Kidney epithelial cell (primary cell): ENCODE data around the gene NAT14. TPM values are rescaled to one million over a fixed set of nuclear protein-coding genes. Genes with fewer than 3 reads are reported as not detected.
A peak's percentile ranks its signal among the peaks of the same experiment; 100 is the strongest.

Experiments
- DNase-seq: peaks from one replicate; pipeline ENCODE4 v3.0.0-alpha.2; 2010; ENCODE audit warnings: low read depth
- H3K27me3 ChIP-seq: 2 replicates; pipeline ENCODE4 v1.6.0; 2011; ENCODE audit warnings: low read length; ENCODE audit not compliant: control insufficient read depth, insufficient read depth
- H3K36me3 ChIP-seq: 2 replicates; pipeline ENCODE4 v1.5.1; 2011; ENCODE audit warnings: low read length; ENCODE audit not compliant: control insufficient read depth, insufficient read depth
- H3K4me3 ChIP-seq: 2 replicates; pipeline ENCODE4 v1.5.1; 2011; ENCODE audit warnings: low read depth, mild to moderate bottlenecking, control low read depth, low read length
- total RNA-seq: library from RNA; depleted of rRNA; stranded (reverse); fragments of >200 nt; gene quantifications from 2 replicates; pipeline ENCODE4 v1.2.3, GENCODE V29; 2015
- TF ChIP-seq, protein P1 (sequence below): IDR thresholded peaks from 2 replicates; pipeline ENCODE4 v1.5.1; 2011; ENCODE audit warnings: mild to moderate bottlenecking, moderate library complexity, low read length, control low read depth, inconsistent platforms; ENCODE audit not compliant: insufficient read depth, poor library complexity, severe bottlenecking

NAT14 gene
- total RNA-seq, 1 donor from 2014 or later, result 18.2 TPM

- H3K36me3 ChIP-seq, result no peaks in the 10 kb centered on the region
- DNase-seq, result peak; percentile 95
- TF ChIP-seq, protein P1, sequence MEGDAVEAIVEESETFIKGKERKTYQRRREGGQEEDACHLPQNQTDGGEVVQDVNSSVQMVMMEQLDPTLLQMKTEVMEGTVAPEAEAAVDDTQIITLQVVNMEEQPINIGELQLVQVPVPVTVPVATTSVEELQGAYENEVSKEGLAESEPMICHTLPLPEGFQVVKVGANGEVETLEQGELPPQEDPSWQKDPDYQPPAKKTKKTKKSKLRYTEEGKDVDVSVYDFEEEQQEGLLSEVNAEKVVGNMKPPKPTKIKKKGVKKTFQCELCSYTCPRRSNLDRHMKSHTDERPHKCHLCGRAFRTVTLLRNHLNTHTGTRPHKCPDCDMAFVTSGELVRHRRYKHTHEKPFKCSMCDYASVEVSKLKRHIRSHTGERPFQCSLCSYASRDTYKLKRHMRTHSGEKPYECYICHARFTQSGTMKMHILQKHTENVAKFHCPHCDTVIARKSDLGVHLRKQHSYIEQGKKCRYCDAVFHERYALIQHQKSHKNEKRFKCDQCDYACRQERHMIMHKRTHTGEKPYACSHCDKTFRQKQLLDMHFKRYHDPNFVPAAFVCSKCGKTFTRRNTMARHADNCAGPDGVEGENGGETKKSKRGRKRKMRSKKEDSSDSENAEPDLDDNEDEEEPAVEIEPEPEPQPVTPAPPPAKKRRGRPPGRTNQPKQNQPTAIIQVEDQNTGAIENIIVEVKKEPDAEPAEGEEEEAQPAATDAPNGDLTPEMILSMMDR, result no peak
- H3K4me3 ChIP-seq, result peak within 1 kb of the TSS; percentile 80
- peaks cover 8% of the 10 kb centered on the region for H3K27me3 ChIP-seq
Measured at GRCh38 chr19:55461259-55461973, 23.6 kb upstream of the NAT14 start, which contains the start of gene ISOC2. ISOC2 (minus strand) TSS chr19:55461642; CDS start chr19:55456486, 5,156 bp downstream.

DNA sequence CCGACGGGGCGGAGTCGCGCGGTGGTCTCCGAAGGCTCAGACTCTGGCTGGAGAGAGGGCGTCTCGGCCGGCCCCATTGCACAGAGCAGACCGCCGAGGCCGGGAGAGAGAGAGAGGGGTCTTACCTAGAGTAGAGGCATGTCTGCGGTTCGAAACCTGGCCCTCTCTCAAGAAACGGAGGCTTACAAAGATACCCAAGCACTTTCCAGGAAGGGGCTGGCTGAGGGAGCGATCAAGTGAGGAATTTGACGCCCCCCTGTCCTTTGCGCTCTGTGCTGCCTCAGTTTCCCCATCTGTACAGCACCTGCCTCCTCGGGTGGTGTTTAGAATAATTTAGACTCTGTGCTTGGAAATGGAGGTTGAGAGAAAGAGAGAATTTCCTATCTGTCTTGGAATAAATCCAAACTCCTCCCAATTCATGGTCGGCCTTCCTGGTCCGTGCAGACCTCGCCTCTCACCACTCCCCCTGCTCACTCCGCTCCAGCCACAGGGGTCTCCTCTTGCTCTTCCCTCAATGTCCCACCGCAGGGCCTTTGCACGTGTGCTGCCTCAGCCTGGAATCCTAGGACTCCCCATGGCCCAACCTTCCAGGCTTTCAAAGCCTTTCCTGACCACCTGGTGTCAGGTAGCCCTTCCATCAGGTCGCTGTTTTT lies 22.9 kb upstream of the NAT14 start:
- no peak for DNase-seq
- H3K36me3 ChIP-seq, result no peaks in the 10 kb centered on the region
- TF ChIP-seq, protein P1, result no peak
- peak overlapping the region; percentile 64 for H3K4me3 ChIP-seq
- H3K27me3 ChIP-seq, result peaks cover 8% of the 10 kb centered on the region

- TF ChIP-seq, protein P1, result no peak
- H3K27me3 ChIP-seq, result peaks cover 8% of the 10 kb centered on the region
- H3K4me3 ChIP-seq, result no peak overlapping the region
- no peak for DNase-seq
- H3K36me3 ChIP-seq, result no peaks in the 10 kb centered on the region
Measured at GRCh38 chr19:55462722-55463121, 22.3 kb upstream of the NAT14 start.

DNA sequence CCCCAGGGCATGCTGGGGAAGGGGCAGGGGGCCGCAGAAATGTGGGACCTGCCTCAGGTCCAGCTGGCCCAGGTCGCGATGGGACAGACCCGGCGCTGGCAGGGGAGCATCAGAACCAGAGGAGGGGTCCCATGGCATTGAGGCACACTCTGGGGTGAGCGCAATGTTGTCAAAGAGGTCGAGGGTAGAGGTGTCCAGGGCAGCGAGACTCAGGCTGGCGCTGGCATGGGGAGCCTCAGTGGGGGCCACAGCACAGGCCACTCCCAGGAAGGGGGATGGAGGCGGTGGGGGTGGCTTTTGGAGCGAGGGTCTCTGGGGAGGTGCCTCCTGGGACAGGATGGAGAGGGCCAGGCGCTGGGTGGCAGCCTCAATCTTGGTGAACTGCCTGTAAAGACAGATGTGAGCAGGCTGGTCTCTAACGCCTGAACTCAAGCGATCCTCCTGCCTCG lies 21.4 kb upstream of the NAT14 start:
- peaks cover 8% of the 10 kb centered on the region for H3K27me3 ChIP-seq
- DNase-seq, result no peak
- no peaks in the 10 kb centered on the region for H3K36me3 ChIP-seq
- TF ChIP-seq, protein P1, result no peak
- no peak overlapping the region for H3K4me3 ChIP-seq

- no peak for DNase-seq
- TF ChIP-seq, protein P1, result no peak
- peaks cover 8% of the 10 kb centered on the region for H3K27me3 ChIP-seq
- H3K4me3 ChIP-seq, result no peak overlapping the region
- H3K36me3 ChIP-seq, result no peaks in the 10 kb centered on the region
Measured at GRCh38 chr19:55464039-55464661, 20.8 kb upstream of the NAT14 start.
